Chondrocyte (in vitro differentiated cells): ENCODE results near the gene ING3. TPM values are rescaled to one million over a fixed set of nuclear protein-coding genes. Genes with fewer than 3 reads are reported as not detected.
"Not testable (repeated sequence)": the region's sequence is repeated elsewhere in the genome, so short reads cannot be mapped to it uniquely, and the experiment has no call there.

Source experiments
- DNase-seq: peaks from one replicate; pipeline ENCODE4 v3.0.0; 2021; ENCODE audit warnings: mixed read lengths, low spot score
- H3K27ac Mint-ChIP-seq: one replicate; pipeline ENCODE4 v1.8.0; 2021; ENCODE audit warnings: mild to moderate bottlenecking, moderate library complexity, mixed read lengths; ENCODE audit not compliant: unreplicated experiment
- H3K27me3 Mint-ChIP-seq: 2 replicates; pipeline ENCODE4 v1.8.0; 2021; ENCODE audit warnings: low read depth, mixed read lengths
- H3K36me3 Mint-ChIP-seq: 2 replicates; pipeline ENCODE4 v1.8.0; 2021; ENCODE audit warnings: low read depth, mixed read lengths
- H3K4me1 Mint-ChIP-seq: 2 replicates; pipeline ENCODE4 v1.8.0; 2021; ENCODE audit warnings: low read depth, mild to moderate bottlenecking, mixed read lengths
- H3K4me3 Mint-ChIP-seq: one replicate; pipeline ENCODE4 v1.8.0; 2021; ENCODE audit warnings: mild to moderate bottlenecking, moderate library complexity, mixed read lengths; ENCODE audit not compliant: unreplicated experiment
- H3K9me3 Mint-ChIP-seq: 2 replicates; pipeline ENCODE4 v1.8.0; 2021; ENCODE audit warnings: low read depth, mixed read lengths
- CTCF ChIP-seq: fragments of 200-600 bp; sonication (generic); IDR thresholded peaks from 2 replicates; pipeline ENCODE4 v1.5.0; 2021; ENCODE audit warnings: antibody characterized with exemption, mild to moderate bottlenecking, moderate library complexity
- total RNA-seq: library from RNA; stranded (reverse); gene quantifications from 3 replicates; pipeline ENCODE4 v1.2.1, GENCODE V29; 2021

ING3 gene
- total RNA-seq, 1 donor from 2014 or later = 14.2 TPM

- no peak overlapping the region for H3K27ac Mint-ChIP-seq
Observed at GRCh38 chr7:120979765-120980499, 29.4 kb downstream of the ING3 start.

GRCh38 chr7:120981117-120981516 lies 30.5 kb downstream of the ING3 start:
- DNase-seq = no peak

More at GRCh38 chr7:120979765-120980499, 29.4 kb downstream of the ING3 start:
- H3K36me3 Mint-ChIP-seq = peaks cover 3% of the 10 kb centered on the region
- peaks cover 4% of the 10 kb centered on the region for H3K4me1 Mint-ChIP-seq
- TF ChIP-seq CTCF = no peak
- no peak for DNase-seq
- no peaks in the 10 kb centered on the region for H3K27me3 Mint-ChIP-seq
- H3K9me3 Mint-ChIP-seq = no peaks in the 10 kb centered on the region
- no peak overlapping the region for H3K4me3 Mint-ChIP-seq

DNA sequence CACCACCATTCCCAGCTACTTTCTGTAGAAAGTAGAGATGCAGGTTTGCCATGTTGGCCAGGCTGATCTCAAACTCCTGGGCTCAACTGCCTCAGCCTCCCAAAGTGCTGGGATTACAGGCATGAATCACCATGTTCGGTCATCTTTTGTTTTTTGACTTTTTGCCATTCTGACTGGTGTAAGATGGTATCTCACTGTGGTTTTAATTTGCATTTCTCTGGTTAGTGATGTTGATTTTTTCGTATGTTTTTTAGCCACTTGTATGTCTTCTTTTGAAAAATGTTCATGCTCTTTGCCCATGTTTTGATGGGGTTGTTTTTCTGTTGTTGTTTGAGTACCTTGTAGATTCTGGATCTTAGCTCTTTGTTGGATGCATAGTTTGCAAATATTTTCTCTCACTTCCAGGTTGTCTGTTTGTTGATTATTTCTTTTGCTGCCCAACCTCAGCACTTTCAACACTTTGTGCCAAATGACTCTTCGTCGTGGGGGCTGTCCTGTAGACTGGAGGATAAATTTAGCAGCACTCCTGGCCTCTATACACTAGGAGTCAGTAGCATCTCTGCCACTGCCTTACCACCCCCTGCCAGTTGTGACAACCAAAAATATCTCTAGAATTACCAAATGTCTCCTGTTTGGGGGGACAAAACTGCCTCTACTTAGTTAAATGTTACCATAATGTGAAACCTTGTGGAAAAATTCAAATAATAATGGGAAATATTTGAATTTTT lies 31.5 kb downstream of the ING3 start:
- no peaks in the 10 kb centered on the region for H3K9me3 Mint-ChIP-seq
- H3K4me1 Mint-ChIP-seq = peaks cover 4% of the 10 kb centered on the region
- no peak for DNase-seq
- H3K27me3 Mint-ChIP-seq = no peaks in the 10 kb centered on the region
- TF ChIP-seq CTCF = no peak
- H3K36me3 Mint-ChIP-seq = no peaks in the 10 kb centered on the region
- no peak overlapping the region for H3K27ac Mint-ChIP-seq
- no peak overlapping the region for H3K4me3 Mint-ChIP-seq

More at GRCh38 chr7:120981117-120981516, 30.5 kb downstream of the ING3 start:
- Mint-ChIP-seq H3K4me3 (no peak overlapping the region), H3K4me1 (peaks cover 4% of the 10 kb centered on the region), H3K27ac (no peak overlapping the region), H3K36me3 (no peaks in the 10 kb centered on the region), H3K27me3 (no peaks in the 10 kb centered on the region), H3K9me3 (no peaks in the 10 kb centered on the region)
- TF ChIP-seq CTCF = no peak

- H3K4me3 Mint-ChIP-seq, DNase-seq, H3K36me3 Mint-ChIP-seq, H3K27ac Mint-ChIP-seq, H3K9me3 Mint-ChIP-seq, H3K27me3 Mint-ChIP-seq: not testable (repeated sequence)
- peaks cover 16% of the 10 kb centered on the region for H3K4me1 Mint-ChIP-seq
Observed at GRCh38 chr7:120983592-120983991, 33.0 kb downstream of the ING3 start.

GRCh38 chr7:120984406-120984805 lies 33.8 kb downstream of the ING3 start:
- Mint-ChIP-seq H3K4me3 (no peak overlapping the region), H3K9me3 (no peaks in the 10 kb centered on the region), H3K36me3 (no peaks in the 10 kb centered on the region), H3K4me1 (peaks cover 24% of the 10 kb centered on the region), H3K27ac (no peak overlapping the region), H3K27me3 (no peaks in the 10 kb centered on the region)
- TF ChIP-seq CTCF = no peak
- DNase-seq = no peak
